Mesothelial cell of epicardium (in vitro differentiated cells): ENCODE measurements around the gene FOXP1. TPM values are rescaled to one million over a fixed set of nuclear protein-coding genes. Genes with fewer than 3 reads are reported as not detected.

Experiments
- DNase-seq, 2 experiments: peaks; one replicate each; pipeline ENCODE4 v3.0.0; 2021; ENCODE audit warnings: low spot score in 2 of 2; ENCODE audit not compliant: unreplicated experiment in 2 of 2
- H3K27ac Mint-ChIP-seq: 2 replicates; pipeline ENCODE4 v1.8.0; 2021; ENCODE audit warnings: mixed read lengths
- H3K27me3 Mint-ChIP-seq: 2 replicates; pipeline ENCODE4 v1.8.0; 2021; ENCODE audit warnings: low read depth, mixed read lengths
- H3K36me3 Mint-ChIP-seq: 2 replicates; pipeline ENCODE4 v1.8.0; 2021; ENCODE audit warnings: mixed read lengths
- H3K4me1 Mint-ChIP-seq: 2 replicates; pipeline ENCODE4 v1.8.0; 2021; ENCODE audit warnings: mixed read lengths
- H3K4me3 Mint-ChIP-seq: 2 replicates; pipeline ENCODE4 v1.8.0; 2021; ENCODE audit warnings: mild to moderate bottlenecking, moderate library complexity, mixed read lengths
- H3K9me3 Mint-ChIP-seq: 2 replicates; pipeline ENCODE4 v1.8.0; 2021; ENCODE audit warnings: mixed read lengths
- total RNA-seq: library from RNA; stranded (reverse); gene quantifications from 3 replicates; pipeline ENCODE4 v1.2.1, GENCODE V29; 2021
- TF ChIP-seq, protein P1 (sequence below): fragments of 200-600 bp; sonication (generic); IDR thresholded peaks from one replicate; pipeline ENCODE4 v1.5.0; 2021; ENCODE audit warnings: antibody characterized with exemption; ENCODE audit not compliant: unreplicated experiment

The FOXP1 gene
- total RNA-seq, 1 donor from 2014 or later = 187 TPM

DNA sequence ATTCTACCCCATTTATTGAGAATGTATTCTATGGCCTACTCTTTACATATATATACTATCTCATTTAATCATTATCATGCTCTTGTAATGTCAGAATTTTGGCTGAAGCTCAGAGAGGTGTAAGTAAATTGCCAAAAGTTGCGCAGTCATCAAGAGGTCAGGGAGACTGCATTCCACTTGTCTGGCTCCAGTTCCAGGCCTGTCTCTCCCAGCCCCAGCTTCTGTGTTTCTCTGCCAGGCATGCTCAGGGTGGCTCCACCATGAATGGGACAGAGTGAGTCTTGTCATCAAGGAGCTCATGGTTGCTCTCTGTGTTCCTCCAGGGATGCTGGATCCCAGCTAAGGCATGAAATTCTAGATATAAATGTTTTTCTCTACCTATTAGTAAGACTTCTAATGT lies 635.9 kb downstream of the FOXP1 start:
- H3K36me3 Mint-ChIP-seq = no peaks in the 10 kb centered on the region

DNA sequence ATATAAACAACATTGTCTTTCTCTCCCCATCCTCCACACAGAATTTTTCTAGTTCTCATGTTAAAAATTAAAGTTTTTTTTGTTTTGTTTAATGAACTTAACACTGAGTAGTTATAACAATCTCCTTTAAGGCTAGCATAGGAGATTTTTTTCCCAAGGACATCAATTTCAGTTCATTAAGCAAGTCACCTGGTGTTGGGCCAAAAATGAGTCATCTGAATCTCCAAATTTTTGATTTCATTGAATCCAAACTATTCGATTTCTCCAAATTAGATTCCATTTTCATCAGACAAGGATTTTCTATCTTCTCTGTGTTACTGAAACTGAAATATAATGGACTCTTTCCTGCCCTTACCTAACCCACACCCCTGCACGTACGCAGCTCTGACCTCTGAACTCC lies 639.6 kb downstream of the FOXP1 start:
- Mint-ChIP-seq H3K4me3 (no peak overlapping the region), H3K4me1 (peaks cover 11% of the 10 kb centered on the region), H3K36me3 (peaks cover 3% of the 10 kb centered on the region), H3K9me3 (peaks cover 12% of the 10 kb centered on the region), H3K27ac (no peak overlapping the region), H3K27me3 (no peaks in the 10 kb centered on the region)
- DNase-seq = no peak
- TF ChIP-seq, protein P1, sequence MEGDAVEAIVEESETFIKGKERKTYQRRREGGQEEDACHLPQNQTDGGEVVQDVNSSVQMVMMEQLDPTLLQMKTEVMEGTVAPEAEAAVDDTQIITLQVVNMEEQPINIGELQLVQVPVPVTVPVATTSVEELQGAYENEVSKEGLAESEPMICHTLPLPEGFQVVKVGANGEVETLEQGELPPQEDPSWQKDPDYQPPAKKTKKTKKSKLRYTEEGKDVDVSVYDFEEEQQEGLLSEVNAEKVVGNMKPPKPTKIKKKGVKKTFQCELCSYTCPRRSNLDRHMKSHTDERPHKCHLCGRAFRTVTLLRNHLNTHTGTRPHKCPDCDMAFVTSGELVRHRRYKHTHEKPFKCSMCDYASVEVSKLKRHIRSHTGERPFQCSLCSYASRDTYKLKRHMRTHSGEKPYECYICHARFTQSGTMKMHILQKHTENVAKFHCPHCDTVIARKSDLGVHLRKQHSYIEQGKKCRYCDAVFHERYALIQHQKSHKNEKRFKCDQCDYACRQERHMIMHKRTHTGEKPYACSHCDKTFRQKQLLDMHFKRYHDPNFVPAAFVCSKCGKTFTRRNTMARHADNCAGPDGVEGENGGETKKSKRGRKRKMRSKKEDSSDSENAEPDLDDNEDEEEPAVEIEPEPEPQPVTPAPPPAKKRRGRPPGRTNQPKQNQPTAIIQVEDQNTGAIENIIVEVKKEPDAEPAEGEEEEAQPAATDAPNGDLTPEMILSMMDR = no peak

More for the DNA sequence above, 635.9 kb downstream of the FOXP1 start:
- TF ChIP-seq, protein P1 = no peak
- Mint-ChIP-seq H3K4me3 (no peak overlapping the region), H3K4me1 (peaks cover 37% of the 10 kb centered on the region), H3K27ac (no peak overlapping the region), H3K9me3 (peaks cover 5% of the 10 kb centered on the region), H3K27me3 (no peaks in the 10 kb centered on the region)
- no peak for DNase-seq

DNA sequence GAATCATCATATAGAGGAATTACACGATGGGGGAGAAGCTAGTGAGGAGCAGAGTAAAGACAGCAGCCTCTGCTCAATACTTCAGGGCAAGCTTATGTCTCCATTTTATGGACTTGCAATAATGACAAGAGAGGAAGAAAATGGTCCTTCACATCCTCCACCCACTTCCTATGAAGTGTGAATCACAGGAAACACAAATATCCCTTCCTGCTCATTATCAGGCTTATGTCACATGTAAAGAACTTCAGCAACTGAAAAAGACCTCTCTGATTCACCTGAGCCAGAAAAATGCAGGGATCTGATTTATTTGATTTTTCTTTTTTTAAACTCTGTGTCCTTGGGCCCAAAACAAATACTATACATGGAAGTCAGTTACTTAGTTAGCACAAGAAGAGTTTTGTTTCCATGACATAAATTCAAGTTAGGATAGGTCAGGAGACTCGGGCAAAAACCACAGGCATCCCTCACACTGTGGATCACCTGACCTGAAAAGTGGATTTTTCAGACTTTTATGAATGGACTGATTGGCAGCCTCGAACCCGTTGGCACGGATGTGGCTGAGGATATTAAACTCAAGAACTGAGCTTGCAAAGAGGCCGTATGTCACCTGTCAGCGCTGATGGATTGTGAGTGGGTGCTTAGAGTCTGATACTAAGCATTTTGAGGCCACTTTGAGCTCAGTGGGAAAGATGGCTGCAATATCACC lies 650.3 kb downstream of the FOXP1 start:
- Mint-ChIP-seq H3K4me3 (no peak overlapping the region), H3K36me3 (no peaks in the 10 kb centered on the region), H3K27ac (no peak overlapping the region), H3K27me3 (no peaks in the 10 kb centered on the region), H3K4me1 (peaks cover 8% of the 10 kb centered on the region), H3K9me3 (peaks cover 5% of the 10 kb centered on the region)
- TF ChIP-seq, protein P1 = no peak
- no peak for DNase-seq

DNA sequence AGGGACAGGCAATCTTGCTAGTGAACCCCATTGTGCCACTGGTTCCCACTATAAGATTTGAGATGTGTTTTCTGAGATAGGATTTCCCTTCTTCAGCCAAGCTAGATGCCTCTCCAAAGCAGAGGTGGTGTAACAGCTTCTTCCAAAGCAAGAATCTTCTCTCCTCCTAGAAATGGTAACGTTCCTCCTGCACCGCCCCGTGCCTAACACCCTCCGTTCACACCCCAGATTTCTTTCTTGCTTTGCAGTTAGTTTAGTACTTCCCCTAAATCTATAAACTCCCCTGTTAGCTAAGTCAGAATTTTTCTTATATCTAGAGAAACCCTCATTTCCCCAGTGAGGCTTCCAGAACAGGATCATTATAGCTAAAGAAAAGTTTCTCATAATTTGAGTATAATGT lies 653.5 kb downstream of the FOXP1 start:
- Mint-ChIP-seq H3K9me3 (peaks cover 8% of the 10 kb centered on the region), H3K36me3 (no peaks in the 10 kb centered on the region), H3K4me3 (no peak overlapping the region), H3K27me3 (no peaks in the 10 kb centered on the region), H3K4me1 (no peaks in the 10 kb centered on the region), H3K27ac (no peak overlapping the region)
- no peak for DNase-seq
- TF ChIP-seq, protein P1 = no peak

DNA sequence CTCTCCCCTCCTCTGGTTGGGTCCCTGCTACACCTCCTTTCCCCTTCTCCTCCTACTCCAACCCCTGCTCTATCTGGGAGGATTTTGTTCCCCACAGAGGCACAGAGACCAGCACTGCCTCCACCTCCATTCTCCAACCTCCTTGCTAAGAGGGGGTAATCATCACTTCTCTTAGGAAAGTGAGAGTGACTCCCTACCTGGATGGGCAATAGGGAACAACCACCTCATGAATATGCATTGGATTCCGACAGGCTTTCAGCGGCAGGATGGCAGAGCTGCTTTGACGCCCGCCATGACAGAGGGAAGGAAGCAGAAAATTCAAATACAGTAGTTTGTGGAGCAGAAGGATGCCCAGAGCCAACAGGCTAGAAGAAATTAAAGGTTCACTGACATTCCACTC lies 656.3 kb downstream of the FOXP1 start:
- no peak overlapping the region for H3K27ac Mint-ChIP-seq
- no peak overlapping the region for H3K4me3 Mint-ChIP-seq
- H3K36me3 Mint-ChIP-seq = peaks cover 3% of the 10 kb centered on the region

More for the DNA sequence above, 656.3 kb downstream of the FOXP1 start:
- Mint-ChIP-seq H3K27me3 (no peaks in the 10 kb centered on the region), H3K9me3 (peaks cover 15% of the 10 kb centered on the region), H3K4me1 (no peaks in the 10 kb centered on the region)
- no peak for DNase-seq
- TF ChIP-seq, protein P1 = no peak
